NCI-H1694 treated with DMSO at 0.1 percent for 48 hours (cell line): Measurements from ENCODE around the gene MARF1.
"Not testable (repeated sequence)": the region's sequence is repeated elsewhere in the genome, so short reads cannot be mapped to it uniquely, and the experiment has no call there.

ENCODE experiments used
- DNase-seq: peaks from one replicate; lab custom pipeline; 2025; lab: John Stamatoyannopoulos, UW

Gene MARF1

DNA sequence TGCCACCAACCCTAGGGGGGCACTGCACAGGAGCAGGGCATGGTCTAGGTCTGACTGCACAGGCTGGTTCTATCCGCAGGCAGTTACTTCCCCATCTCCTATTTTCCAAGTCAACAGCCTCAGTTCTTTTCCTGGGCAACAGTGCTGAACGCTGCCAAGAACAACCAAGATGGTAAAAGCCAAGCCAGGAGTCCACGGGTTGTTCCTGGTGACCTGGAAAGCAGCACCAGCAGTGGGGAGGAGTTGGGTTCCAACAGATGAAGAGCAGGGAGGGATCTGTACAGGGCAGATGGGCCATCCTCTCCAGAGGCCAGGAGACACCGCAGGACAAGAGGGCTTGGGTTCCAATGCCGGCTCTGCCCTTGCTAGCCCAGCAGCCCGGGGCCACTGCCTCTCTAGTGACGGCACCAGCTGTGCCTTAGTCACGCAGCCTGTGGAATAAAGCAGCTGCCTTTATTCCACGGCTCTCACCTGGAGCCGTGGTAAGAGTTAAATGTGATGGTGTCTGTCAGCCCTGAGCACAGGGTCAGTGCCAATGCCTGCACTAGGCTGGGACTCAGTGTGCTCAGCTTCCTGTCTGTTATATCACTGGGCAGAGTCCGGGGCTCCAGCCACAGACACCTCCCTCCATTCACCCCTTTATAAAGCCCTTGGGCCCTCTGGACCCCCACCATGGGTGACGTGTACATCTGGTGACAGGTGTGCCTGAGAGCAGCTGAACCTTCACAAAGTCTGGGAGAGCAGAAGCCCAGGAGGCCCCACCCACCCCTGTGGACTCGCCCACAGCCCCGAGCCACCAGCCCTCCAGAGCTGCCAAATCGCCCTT is 44.9 kb downstream of the MARF1 start:
- no peak for DNase-seq

GRCh38 chr16:15597135-15597534 is 45.8 kb downstream of the MARF1 start:
- no peak for DNase-seq

GRCh38 chr16:15594711-15595320 is 48.1 kb downstream of the MARF1 start:
- no peak for DNase-seq

DNA sequence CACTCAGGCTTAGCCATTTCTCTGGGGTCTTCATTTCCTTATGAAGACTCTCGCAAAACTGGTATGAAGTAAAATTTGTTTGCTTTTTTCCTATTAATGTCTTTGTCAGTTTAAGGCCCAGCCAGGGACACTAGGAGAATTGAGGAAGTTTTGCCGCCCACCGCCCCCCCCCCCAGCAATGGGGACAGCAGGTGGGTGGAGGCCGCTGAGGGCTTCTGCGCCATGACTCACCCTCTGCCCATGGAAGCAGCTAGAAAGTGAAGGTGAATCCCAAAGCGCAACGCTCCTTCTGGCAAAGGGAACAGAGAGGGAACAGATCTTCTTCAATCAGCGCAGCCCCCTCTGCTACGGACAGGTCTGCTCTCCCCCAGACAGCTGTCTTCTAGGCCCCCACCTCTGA is 49.7 kb downstream of the MARF1 start:
- DNase-seq, result no peak

DNA sequence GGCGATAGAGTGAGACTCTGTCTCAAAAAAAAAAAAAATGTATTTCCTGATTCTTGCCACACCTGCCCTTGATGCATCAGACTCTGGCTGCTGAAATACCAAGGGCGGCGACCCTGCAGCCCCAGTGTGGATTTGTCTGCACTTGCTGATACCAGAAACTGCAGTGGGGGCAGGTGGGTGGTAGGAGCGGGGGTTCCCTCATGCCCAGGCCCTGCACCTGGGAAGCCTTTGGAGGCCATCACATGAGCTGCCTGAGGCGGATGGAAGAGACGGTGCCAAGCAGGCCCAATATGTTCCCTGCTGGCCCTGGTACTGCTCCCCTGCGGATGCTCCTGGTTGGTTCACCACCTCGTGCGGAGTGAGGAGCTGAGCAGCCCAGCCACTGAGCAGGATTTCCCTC is 50.6 kb downstream of the MARF1 start:
- DNase-seq, result no peak

GRCh38 chr16:15587152-15587825 is 55.7 kb downstream of the MARF1 start:
- no peak for DNase-seq

DNA sequence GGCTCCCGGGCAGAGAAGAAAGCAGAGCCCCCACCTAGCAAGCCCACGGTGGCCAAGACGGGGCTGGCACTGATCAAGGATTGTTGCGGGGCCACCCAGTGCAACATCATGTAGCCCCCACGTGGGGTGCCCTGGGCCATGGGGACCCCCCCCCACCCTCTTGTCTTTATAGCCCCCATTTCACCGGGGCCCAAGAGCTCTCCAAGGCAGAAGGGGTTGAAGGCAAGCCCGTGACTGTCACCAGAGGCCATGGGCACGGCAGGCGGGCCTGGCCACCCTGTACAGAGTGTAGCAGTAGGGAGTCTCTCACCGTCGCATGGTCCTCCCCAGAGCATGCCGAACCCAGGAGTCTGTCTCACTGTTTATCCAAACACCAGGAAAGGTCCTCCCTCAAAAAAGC is 56.2 kb downstream of the MARF1 start:
- no peak for DNase-seq

DNA sequence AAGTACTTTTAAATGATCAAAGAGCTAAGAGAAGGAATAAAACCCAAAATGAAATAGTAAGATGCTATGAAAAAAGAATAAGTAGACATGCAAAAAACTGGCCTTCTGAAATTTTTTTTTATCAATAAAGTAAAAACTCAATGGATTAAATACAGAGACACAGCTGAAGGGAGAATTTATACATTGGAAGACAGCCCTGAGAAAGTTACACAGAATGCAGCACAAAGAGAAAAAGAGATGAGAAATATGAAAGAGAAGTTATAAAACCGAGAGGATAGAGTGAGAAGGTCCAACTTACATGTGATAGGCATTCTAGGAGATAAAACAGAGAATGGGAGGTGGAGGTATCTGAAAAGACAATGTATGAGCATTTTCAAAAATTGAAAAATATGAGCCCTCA is 57.0 kb downstream of the MARF1 start:
- DNase-seq, result no peak

DNA sequence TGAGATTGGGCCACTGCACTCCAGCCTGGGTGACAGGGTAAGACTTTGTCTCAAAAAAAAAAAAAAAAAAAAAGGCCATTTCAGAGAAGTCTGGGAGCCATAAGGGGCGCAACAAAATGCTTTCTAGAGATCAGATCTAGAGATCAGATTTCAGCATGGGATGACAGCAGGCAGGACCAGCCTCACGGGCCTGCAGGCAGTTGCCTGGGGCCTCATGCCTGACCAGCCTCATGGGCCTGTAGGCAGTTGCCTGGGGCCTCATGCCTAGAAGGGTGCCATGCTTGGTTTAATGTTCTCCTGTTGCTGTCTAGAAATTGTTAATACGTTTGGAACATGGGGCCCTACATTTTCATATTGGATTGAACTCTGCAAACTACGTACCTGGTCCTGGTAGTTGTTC is 59.4 kb downstream of the MARF1 start:
- no peak for DNase-seq

- no peak for DNase-seq
These were observed 61.7 kb downstream of the MARF1 start for GRCh38 chr16:15581127-15581815.

DNA sequence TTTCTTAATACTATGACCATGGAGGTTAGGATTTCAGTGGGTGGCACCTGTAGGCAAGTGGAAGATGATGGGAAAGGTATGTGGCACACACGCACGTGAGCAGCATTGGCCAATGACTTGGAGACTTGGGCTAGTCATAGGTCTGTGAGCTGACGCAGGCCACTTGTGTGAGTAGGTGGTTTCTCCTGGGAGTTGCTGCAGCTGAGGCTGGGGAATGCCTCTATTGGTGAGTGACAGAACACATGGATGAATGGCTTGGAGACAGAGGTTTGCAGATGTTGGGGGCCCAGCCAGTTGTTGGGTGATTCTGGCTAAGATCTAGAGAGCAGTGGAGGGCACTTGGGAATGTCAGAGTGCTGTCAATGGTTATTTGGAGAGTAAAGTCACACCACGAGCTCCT is 64.1 kb downstream of the MARF1 start:
- DNase-seq, result no peak

- DNase-seq, result no peak
These were observed 65.7 kb downstream of the MARF1 start for GRCh38 chr16:15576960-15577958.

- DNase-seq, result no peak
These were observed 67.5 kb downstream of the MARF1 start for GRCh38 chr16:15575293-15576049.

DNA sequence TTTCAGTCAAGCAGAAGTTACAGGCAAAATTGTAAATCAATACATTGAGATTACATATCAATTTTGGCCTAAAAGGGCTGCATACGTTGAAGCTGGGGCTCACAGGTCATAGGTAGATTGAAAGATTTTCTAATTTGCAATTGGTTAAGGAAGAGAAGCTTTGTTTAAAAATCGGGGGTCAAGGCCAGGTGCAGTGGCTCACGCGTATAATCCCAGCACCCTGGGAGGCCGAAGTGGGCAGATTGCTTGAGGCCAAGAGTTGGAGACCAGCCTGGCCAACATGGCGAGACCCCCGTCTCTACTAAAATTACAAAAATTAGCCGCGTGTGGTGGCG is 68.4 kb downstream of the MARF1 start:
- DNase-seq, result no peak

- DNase-seq, result not testable (repeated sequence)
These were observed 68.9 kb downstream of the MARF1 start for GRCh38 chr16:15573896-15574613.

- no peak for DNase-seq
These were observed 69.6 kb downstream of the MARF1 start for GRCh38 chr16:15573274-15573895.

DNA sequence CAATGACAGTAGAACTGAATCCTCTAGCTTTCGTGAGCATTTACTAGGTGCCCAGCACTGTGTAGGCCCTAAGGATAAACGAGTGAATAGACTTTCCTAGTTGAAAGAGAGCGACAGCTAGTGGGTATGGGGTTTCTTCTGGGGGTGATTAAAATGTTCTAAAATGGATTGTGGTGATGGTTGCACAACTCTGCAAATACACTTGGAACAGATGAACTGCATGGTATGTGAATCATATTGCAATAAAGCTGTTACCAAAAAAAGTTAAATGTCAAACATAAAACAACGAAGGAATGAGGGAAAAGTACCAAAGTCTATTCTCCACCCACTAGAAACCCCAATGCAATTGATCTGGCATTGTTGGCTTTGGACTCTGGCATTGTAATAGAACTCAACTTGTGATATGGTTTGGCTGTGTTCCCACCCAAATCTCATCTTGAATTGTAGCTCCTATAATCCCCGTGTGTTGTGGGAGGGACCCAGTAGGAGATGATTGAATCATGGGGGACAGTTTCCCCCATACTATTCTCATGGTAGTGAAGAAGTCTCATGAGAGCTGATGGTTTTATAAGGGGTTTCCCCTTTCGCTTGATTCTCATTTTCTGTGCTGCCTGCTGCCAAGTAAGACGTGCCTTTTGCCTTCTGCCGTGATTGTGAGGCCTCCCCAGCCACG is 70.5 kb downstream of the MARF1 start:
- DNase-seq, result no peak

GRCh38 chr16:15571557-15571956 is 71.4 kb downstream of the MARF1 start:
- DNase-seq, result no peak

DNA sequence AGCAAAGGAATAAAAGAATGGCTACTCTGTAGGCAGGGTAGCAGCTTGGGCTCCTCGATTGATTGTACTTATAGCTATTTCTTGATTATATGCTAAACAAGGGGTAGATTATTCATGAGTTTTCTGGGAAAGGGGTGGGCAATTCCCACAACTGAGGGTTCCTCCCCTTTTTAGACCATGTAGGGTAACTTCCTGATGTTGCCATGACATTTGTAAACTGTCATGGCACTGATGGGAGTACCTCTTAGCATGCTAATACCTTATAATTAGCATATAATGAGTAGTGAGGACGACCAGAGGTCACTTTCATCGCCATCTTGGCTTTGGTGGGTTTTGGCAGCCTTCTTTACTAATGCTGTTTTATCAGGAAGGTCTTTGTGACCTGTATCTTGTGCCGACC is 72.3 kb downstream of the MARF1 start:
- DNase-seq, result not testable (repeated sequence)
